Caco-2 (cell line): ENCODE measurements around the gene IL1A. TPM values are rescaled to one million over a fixed set of nuclear protein-coding genes. Genes with fewer than 3 reads are reported as not detected.

Source experiments
- BruUV-seq: library from RNA; stranded (reverse); fragments of 400-500 nt; replicated peaks from 2 replicates; lab custom pipeline; 2021; lab: Mats Ljungman, UMichigan
- CTCF ChIA-PET: fragments of 300-600 bp; sonication (Branson Sonifier 250); formaldehyde crosslinking; loops from one replicate; lab custom pipeline; 2022; ENCODE audit warnings: antibody characterized with exemption; lab: Charles Lee
- POLR2A ChIA-PET: fragments of 300-600 bp; sonication (Branson Sonifier 250); formaldehyde crosslinking; loops from one replicate; lab custom pipeline; 2022; ENCODE audit warnings: antibody characterized with exemption; lab: Charles Lee
- DNase-seq, 2 experiments: peaks; one replicate each; pipeline versions ENCODE4 v3.0.0 to v3.0.0-alpha.2; 2020 to 2022
- H3K27me3 ChIP-seq: replicated peaks from 2 replicates; pipeline ENCODE4 v1.6.0; 2011; ENCODE audit warnings: low read length; ENCODE audit not compliant: control insufficient read depth, insufficient read depth
- H3K36me3 ChIP-seq: 2 replicates; pipeline ENCODE4 v1.5.1; 2011; ENCODE audit warnings: low read length; ENCODE audit not compliant: control insufficient read depth, insufficient read depth
- H3K4me1 ChIP-seq: fragments of 250-450 bp; sonication (Bioruptor Pico); 2 replicates; pipeline ENCODE4 v1.5.1; 2020; ENCODE audit warnings: mild to moderate bottlenecking
- H3K4me3 ChIP-seq: 2 replicates; pipeline ENCODE4 v1.5.1; 2011; ENCODE audit warnings: low read depth, mild to moderate bottlenecking, control low read depth, low read length
- H3K9me3 ChIP-seq: fragments of 250-450 bp; sonication (Bioruptor Pico); 2 replicates; pipeline ENCODE4 v1.5.1; 2020; ENCODE audit warnings: mild to moderate bottlenecking, moderate library complexity
- H3K27ac Mint-ChIP-seq: one replicate; pipeline ENCODE4 v1.8.0; 2022; ENCODE audit warnings: mixed read lengths; ENCODE audit not compliant: unreplicated experiment
- H3K27me3 Mint-ChIP-seq: one replicate; pipeline ENCODE4 v1.8.0; 2022; ENCODE audit warnings: mixed read lengths; ENCODE audit not compliant: insufficient read depth, unreplicated experiment
- H3K36me3 Mint-ChIP-seq: one replicate; pipeline ENCODE4 v1.8.0; 2022; ENCODE audit warnings: mild to moderate bottlenecking, mixed read lengths; ENCODE audit not compliant: insufficient read depth, unreplicated experiment
- H3K4me1 Mint-ChIP-seq: one replicate; pipeline ENCODE4 v1.8.0; 2022; ENCODE audit warnings: low read depth, mixed read lengths; ENCODE audit not compliant: unreplicated experiment
- H3K4me3 Mint-ChIP-seq: one replicate; pipeline ENCODE4 v1.8.0; 2022; ENCODE audit warnings: mild to moderate bottlenecking, moderate library complexity, mixed read lengths; ENCODE audit not compliant: unreplicated experiment
- H3K9me3 Mint-ChIP-seq: one replicate; pipeline ENCODE4 v1.8.0; 2022; ENCODE audit warnings: mixed read lengths; ENCODE audit not compliant: unreplicated experiment
- CTCF ChIP-seq, 2 experiments: fragments of 200-600 bp in 1 of 2; IDR thresholded peaks; 1 replicate in 1 of 2; 2 replicates in 1 of 2; pipeline versions ENCODE4 v1.5.1 to v1.8.0; 2011 to 2022; ENCODE audit warnings: antibody characterized with exemption in 1 of 2, control low read depth in 1 of 2, inconsistent platforms in 1 of 2, low read depth in 1 of 2, low read length in 1 of 2, mild to moderate bottlenecking in 1 of 2, moderate library complexity in 1 of 2; ENCODE audit not compliant: insufficient read depth in 1 of 2, severe bottlenecking in 1 of 2, unreplicated experiment in 1 of 2
- intact Hi-C: fragments of 100-400 bp; cut with micrococcal nuclease; formaldehyde crosslinking; loops from one replicate; pipeline ENCODE4 v1.10.0; 2022; ENCODE audit not compliant: unreplicated experiment
- total RNA-seq: library from RNA; stranded (reverse); gene quantifications from 2 replicates; pipeline ENCODE4 v1.2.3, GENCODE V29; 2022

IL1A gene
- total RNA-seq, 1 experiment from 2014 or later = not detected

GRCh38 chr2:112725545-112726457, 58.5 kb downstream of the IL1A start:
- peak in 1 of 2 experiments; percentile 37 for TF ChIP-seq CTCF (IDR thresholded peaks at IDR 0.05; ENCODE audit: insufficient read depth in 1 of 2, low read depth in 1 of 2, low read length in 1 of 2, severe bottlenecking in 1 of 2, unreplicated experiment in 1 of 2)
- BruUV-seq = no TSS peak
- peak overlapping the region; percentile 58 for H3K4me3 Mint-ChIP-seq
- ChIA-PET POLR2A (interaction anchor here (0.8 to 3.0 kb wide), 5 partner anchors 33 to 141 kb away, joined by 3 to 30 read pairs (median 3); partner anchors contain the start of genes CHCHD5 and SLC20A1), CTCF (interaction anchor here (0.6 to 3.6 kb wide), 18 partner anchors 16 to 233 kb away, joined by 3 to 62 read pairs (median 5); partner anchors contain the start of genes CHCHD5 and SLC20A1)
- H3K36me3 Mint-ChIP-seq = peaks cover 8% of the 10 kb centered on the region
- DNase-seq = peak; percentile 88 to 96
- H3K9me3 Mint-ChIP-seq = no peaks in the 10 kb centered on the region
- H3K9me3 ChIP-seq = no peaks in the 10 kb centered on the region
- peaks cover 21% of the 10 kb centered on the region for H3K4me1 ChIP-seq
- intact Hi-C loops = loop anchor here (1.0 to 5.0 kb wide), 8 partner anchors 34 to 244 kb away; partner anchors contain the start of genes CHCHD5 and TTL
- H3K36me3 ChIP-seq = no peaks in the 10 kb centered on the region
- no peaks in the 10 kb centered on the region for H3K27me3 ChIP-seq
- H3K27me3 Mint-ChIP-seq = no peaks in the 10 kb centered on the region
- H3K4me1 Mint-ChIP-seq = peaks cover 10% of the 10 kb centered on the region
- peak overlapping the region; percentile 0; the same call in 1 of the 2 replicates for H3K4me3 ChIP-seq
- H3K27ac Mint-ChIP-seq = peak overlapping the region; percentile 67

GRCh38 chr2:112724591-112725525, 59.4 kb downstream of the IL1A start:
- Mint-ChIP-seq H3K9me3 (no peaks in the 10 kb centered on the region), H3K36me3 (peaks cover 8% of the 10 kb centered on the region), H3K27ac (no peak overlapping the region), H3K4me1 (peaks cover 10% of the 10 kb centered on the region), H3K27me3 (no peaks in the 10 kb centered on the region), H3K4me3 (no peak overlapping the region)
- no TSS peak for BruUV-seq
- TF ChIP-seq CTCF (IDR thresholded peaks at IDR 0.05; ENCODE audit: insufficient read depth in 1 of 2, low read depth in 1 of 2, low read length in 1 of 2, severe bottlenecking in 1 of 2, unreplicated experiment in 1 of 2) = no peak
- no peak overlapping the region for H3K4me3 ChIP-seq
- intact Hi-C loops = loop anchor here (5.0 kb wide), 1 partner anchor 243 kb away; the partner anchor contains the start of gene TTL
- peaks cover 21% of the 10 kb centered on the region for H3K4me1 ChIP-seq
- no peaks in the 10 kb centered on the region for H3K36me3 ChIP-seq
- H3K27me3 ChIP-seq = no peaks in the 10 kb centered on the region
- no peak for DNase-seq
- ChIA-PET POLR2A (interaction anchor here (1.7 to 3.0 kb wide), 2 partner anchors 80 to 134 kb away, joined by 9 to 30 read pairs; partner anchors contain the start of gene SLC20A1), CTCF (interaction anchor here (0.7 to 3.6 kb wide), 11 partner anchors 19 to 234 kb away, joined by 3 to 62 read pairs (median 5); partner anchors contain the start of genes CHCHD5 and SLC20A1)
- H3K9me3 ChIP-seq = no peaks in the 10 kb centered on the region
